GM21786 (cell line): ENCODE measurements around the gene ACADSB.
A peak's percentile ranks its signal among the peaks of the same experiment; 100 is the strongest.

Experiments
- ATAC-seq: cut with Tn5 transposase; IDR thresholded peaks from one replicate; pipeline ENCODE4 v1.9.1; 2021; ENCODE audit not compliant: unreplicated experiment

The ACADSB gene

DNA sequence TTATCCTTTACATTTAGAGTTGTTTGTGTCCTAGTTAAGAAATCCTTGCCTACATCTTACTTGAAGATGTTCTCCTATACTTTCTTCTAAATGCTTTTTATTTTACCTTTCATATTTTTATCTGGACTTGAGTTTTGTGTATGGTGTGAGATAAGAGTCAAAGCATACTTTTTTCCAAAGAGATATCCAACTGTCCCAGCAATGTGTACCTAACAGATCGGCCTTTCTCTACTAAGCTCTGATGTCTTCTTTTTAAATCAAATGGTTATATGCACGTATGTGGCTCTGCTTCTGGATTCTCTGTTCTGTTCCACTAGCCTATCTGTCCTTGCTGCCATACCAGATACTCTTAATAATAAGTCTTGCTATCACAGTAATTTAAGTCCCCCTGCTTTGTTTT is 7.4 kb upstream of the ACADSB start:
- ATAC-seq, result no peak

DNA sequence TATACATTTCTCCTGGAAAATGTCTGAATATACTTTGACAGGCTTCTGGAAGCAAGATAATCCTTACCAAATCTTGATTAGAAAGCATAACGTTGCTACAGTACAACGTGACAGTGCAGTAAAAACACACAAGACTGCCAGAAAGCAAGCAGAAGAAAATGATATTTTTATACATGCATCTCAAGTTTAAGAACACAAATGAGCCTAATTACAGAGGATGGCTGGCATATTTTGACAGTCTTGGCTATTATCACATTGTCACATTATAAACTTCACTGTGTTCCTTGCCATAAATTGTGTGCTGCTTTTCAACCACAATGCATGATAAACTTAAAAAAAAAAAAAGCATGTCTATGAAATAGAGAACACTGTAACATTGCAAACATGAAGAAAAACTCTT is 4.5 kb upstream of the ACADSB start:
- ATAC-seq, result no peak

DNA sequence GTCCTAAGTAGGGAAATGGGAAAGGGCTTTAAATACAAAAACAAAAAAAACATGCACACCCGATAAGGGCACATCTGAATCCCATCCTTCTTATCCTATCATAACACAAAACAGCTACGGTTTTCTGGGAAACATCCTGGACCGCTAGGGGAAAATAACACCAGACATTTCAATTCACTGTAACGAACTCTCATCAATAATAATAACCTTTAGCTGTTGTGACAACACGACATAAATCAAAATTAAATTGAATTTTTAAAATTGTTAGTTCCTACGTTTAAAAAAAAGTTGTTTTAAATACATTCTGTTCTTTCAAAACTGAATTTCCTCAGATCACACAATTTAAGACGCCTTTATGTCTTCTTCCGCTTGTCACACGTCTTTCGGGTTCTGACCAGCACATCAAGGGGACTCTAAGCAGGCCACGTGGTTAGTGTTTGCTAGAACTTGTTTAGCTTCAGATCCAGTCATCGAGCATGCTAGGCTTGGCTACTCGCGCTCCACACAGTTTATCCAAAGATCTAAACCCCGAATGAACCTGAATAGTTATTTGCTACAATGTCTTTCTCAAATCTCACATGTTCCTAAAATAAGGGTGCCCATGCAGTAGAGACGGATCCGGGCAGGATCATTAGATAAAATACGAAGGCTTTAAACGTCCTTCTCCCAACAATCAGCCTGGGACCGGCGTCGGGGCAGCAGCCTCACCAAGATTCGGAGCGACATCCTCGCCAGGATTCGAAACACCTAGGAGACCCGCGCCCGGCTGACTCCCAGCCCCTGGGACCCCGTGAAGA is 1.1 kb upstream of the ACADSB start:
- ATAC-seq, result peak; percentile 35

DNA sequence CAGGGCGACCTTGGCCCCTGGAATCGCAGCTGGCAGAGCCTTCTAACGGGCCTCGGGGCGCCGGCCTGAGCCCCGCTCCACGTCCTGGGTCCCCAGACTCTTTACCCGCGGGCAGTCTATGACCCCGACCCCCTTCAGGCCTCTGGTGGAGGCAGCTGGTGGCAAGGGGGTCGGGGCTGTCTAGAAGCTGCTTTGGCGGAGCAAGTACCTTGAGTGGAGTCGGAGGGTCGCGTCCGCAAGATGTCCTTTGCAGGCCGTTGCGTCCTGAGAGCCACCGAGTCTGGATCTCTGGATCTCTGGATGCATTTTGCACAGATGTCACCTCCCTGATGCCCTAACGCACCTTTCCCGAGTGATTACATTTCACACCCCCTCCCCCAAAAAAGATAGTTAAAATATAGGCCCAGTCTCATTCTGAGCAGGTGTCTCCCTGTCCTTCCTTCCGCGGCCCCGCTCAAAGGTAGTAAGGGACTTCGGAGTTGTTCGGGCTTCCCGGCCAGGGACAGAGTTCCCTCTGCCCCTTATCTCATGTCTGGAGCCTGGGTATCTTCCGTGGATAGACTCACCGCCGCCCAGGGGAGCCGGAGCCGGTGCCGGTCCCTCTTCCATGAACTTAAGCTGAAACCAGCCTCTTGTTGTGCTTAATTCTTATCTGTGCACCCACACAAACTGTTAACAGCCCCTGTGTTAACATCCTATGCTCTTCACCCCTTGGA is 457 bp downstream of the ACADSB start:
- ATAC-seq, result peak; percentile 14

DNA sequence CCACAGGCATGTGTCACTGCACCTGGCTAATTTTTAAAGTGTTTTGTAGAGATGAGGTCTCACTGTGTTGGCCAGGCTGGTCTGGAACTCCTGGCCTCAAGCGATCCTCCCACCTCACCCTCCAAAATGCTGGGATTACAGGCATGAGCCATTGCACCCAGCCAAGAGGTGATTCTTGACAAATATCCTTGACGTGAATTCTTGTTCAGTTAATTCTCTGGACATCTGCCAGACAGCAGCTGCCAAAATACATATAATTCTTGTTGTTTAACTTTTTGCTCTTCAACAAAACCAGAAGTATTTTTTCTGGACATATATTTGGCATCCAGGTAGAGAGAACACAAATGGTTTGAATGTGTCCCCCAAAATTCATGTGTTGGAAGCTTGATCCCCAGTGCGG is 3.2 kb downstream of the ACADSB start:
- ATAC-seq, result no peak

DNA sequence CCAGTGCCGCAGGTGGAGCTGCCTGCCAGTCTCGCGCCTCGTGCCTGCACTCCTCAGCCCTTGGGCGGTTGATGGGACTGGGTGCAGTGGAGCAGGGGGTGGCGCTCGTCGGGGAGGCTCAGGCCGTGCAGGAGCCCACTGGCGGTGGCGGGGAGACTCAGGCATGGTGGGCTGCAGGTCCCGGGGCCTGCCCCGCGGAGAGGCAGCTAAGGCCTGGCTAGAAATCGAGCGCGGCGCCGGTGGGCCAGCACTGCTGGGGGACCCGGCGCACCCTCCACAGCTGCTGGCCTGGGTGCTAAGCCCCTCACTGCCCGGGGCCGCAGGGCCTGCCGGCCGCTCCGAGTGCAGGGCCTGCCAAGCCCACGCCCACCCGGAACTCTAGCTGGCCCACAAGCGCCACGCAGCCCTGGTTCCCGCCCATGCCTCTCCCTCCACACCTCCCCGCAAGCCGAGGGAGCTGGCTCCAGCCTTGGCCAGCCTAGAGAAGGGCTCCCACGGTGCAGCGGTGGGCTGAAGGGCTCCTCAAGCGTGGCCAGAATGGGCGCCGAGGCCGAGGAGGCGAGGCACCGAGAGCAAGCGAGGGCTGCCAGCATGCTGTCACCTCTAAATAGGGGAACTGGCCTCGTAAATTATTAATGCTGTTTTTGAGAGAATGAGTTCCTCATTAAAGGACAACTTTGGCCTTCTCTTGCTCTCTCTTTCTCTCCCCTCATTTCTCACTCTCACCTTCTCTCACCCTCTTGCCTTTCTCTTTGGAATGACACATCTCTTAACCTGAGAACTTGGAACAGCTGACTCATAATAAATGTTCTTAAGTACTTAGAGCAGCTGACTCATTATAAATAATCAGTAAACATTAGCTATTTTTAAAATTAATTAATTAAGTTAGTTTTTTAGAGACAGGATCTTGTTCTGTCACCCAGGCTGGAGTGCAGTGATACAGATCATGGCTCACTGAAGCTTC is 4.9 kb downstream of the ACADSB start:
- ATAC-seq, result no peak

DNA sequence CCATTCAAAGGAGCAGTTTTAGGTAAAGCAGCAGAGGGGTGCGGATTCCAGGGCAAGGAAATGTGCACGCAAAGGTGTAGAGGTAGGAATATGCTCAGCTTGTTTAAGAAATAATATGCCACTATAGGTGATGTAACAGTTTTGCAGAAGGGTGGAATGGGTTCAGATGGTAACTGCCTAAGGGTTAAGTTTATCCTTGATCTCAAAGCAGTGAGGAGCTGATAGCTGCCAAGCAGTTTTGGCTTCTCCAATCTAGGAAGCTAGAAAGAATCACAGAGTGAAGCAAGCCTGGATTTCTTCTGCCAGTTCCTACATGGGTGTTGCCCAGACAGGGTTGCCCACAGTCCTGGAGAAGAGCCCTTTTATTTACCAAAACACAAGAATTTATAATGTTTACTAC is 6.0 kb downstream of the ACADSB start:
- ATAC-seq, result no peak

DNA sequence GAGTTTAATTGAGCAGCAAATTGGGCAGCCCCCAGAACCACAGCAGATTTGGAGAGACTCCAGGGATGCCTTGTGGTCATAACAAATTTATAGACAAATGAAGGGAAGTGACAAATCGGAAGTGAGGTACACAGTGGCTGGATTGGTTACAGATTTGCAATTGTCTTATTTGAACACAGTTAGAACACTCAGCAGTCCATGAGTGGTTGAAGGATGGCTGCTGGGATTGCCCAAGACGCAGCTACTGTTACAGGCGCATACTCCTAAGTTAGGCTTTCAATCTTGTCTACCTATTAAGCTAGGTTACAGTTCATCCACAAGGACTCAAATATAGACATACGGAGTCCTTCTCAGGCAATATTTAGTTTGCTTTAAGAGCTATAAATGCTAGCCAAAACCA is 7.4 kb downstream of the ACADSB start:
- no peak for ATAC-seq

DNA sequence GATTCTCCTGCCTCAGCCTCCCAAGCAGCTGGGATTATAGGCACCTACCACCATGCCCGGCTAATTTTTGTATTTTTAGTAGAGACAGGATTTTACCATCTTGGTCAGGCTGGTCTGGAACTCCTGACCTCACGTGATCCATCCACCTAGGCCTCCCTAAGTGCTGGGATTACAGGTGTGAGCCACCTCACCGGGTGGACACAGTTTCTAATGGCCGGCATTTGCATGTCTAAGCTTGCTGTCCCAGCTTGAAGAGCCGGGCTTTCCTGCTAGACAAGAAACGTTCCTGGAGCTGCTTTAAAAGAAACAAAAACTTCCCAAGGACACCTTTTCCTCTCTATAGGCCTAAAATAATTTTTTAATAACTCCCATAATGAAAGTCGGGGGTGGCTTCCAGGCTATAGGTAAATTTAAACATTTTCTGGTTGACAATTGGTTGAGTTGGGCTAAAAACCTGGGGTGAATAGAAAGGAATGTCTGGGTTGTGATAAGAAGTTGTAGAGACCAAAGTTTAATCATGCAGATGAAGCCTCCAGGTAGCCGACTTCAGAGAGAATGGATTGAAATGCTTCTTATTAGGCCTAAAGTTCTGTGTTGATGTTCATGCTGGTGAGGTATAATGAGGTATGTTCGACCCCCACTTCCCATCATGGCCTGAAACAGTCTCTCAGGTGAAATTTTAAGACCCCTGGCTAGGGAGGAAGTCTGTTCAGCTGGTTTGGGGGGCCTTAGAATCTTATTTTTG is 8.8 kb downstream of the ACADSB start:
- ATAC-seq, result no peak

DNA sequence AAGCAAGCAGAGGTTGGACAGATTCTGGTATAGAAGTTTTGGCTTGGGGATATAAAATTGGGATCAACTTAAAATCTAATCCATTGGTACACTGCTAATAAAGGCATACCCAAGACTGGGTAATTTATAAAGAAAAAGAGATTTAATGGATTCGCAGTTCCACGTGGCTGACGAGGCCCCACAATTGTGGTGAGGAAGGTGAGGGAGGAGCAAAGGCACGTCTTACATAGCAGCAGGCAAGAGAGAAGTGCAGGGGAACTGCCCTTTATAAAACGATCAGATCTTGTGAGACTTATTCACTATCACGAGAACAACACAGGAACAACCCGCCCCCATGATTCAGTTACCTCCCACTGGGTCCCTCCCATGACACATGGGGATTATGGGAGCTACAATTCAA is 9.7 kb downstream of the ACADSB start:
- ATAC-seq, result no peak

DNA sequence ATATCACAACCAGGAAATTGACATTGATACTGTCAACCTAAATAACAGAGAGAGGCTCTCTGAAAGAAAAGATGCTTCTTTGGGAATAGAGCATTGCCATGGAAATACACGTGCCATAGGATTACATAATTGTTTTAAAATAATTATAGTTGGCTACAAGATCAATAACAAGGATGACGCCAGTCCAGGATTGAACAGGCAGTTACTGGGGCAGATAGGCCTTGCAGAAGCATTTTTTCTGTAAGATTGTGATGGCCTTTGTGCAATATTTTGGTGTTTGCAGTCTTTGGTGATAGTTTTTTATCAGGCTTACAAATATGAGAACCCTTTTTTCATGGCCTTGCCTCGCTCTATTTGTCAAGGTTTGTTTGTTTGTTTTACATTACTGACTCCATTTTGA is 10.5 kb downstream of the ACADSB start:
- ATAC-seq, result no peak

DNA sequence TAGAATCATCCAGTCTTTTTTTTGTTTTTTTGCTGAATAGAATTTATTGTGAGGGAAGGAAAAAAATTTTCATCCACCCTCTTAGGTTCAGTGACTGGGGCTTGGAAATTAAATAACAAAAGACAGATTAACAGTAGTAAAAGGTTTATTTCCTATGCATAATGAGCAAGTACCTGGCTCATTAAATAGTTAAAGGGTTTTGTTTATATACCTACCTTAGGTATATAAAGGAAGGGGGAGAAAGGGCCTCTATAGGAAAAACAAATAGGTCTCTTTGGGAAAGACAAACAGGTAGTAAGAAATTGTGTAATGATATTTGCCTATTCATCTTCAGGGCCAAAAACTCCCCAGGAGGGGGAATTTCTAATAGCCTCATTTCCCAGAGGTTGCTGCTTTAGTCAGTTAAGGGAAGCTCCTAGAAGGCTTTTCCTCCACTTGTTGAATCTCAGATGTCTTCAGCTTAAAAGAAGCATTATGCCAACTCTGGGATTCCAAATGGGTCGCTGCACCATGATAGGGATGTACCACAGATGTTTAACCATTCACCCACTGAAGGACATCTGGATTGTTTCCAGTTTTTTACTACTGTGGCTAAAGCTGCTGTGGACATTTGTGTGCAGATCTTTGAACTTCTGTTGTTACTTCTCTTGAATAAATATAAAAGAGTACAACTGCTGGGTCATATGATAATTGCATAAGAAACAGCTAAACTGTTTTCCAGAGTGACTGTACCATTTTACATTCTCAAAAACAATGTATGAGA is 11.3 kb downstream of the ACADSB start:
- ATAC-seq, result no peak

DNA sequence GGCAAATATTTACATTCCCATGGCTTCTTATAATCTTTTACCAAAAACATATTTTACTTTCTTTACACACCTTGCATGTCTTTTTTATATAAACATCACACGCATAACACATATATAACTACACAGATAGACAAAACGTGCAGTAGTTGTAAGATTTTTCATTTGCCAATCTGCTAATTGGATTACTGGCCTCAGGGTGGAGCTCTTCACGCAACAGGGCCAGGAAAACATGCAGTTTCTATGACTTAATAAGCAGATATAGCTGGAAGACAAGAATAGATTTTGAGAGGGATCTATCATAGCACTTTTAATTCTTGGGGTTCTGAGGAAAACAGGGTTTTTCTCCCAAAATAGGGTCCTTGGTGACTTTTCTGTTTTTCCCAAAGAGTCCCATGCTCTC is 12.7 kb downstream of the ACADSB start:
- ATAC-seq, result no peak

DNA sequence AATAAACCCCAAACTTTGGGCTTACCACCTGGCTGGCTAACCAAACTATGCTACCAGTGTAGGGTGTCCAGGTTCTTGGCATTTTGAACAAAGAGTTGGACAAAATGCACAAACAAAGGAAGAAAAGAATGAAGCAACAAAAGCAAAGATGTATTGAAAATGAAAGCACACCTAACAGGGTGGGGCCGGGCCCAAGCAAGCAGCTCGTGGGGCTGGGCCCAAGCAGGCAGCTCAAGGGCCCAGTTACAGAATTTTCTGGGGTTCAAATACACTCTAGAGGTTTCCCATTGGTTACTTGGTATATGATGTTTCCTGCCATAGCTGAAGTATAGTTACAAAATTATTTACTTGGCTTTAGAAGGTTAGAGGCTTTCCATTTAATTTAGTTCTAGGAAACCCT is 15.7 kb downstream of the ACADSB start:
- no peak for ATAC-seq

DNA sequence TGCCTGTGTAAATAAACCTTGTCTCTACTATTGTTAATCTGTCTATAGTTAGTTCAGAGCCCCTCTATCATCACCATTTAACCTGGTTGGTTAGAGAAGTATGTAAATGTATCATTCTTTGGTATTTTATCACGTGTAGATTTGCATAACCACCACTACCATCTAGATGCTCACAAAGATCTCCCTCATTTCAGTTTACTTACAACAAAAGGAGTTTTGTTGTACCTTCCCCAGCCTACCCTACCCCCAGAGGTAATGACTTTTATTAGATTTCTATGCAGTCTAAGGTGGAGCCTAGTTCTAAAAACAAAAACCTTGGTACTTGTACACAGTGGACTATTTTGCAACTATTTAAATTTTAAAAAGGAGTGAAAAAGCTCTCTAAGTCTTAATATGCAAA is 17.5 kb downstream of the ACADSB start:
- no peak for ATAC-seq

DNA sequence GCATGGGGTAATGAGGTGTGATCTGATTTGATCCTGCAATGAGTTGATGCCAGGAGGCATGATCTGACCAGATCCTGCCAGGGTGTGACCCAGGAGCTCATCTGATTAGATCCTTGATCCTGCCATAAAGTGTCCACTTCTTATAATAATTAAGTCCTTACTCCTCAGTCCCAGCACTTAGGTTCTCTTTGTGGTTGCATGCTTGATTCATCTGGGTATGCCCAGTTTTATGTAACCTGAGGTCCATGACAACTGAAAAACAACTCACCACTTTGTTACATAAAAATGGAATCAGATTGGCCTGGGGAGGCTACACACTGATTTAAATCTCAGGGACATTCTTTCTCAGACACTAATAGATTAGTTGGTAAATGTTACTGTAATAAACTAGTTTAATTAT is 19.1 kb downstream of the ACADSB start:
- ATAC-seq, result no peak

DNA sequence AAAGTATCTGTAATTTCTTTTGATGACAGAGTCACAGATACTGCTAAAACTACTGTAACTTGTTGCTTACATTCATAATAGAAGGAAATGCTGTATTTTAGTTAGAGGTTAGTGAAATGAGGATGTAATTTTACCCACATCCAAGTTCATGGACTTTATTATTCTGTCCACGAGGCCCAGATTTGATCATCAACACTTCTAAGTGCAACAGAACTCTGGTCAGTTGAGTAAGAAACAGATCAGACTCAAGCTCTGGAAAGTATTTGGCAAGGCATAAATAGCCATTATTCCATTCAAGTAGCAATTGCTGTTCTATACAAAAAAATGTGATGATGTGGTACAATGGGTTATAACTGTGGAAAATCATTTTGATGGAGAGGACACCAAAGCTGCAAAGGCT is 22.3 kb downstream of the ACADSB start:
- no peak for ATAC-seq

DNA sequence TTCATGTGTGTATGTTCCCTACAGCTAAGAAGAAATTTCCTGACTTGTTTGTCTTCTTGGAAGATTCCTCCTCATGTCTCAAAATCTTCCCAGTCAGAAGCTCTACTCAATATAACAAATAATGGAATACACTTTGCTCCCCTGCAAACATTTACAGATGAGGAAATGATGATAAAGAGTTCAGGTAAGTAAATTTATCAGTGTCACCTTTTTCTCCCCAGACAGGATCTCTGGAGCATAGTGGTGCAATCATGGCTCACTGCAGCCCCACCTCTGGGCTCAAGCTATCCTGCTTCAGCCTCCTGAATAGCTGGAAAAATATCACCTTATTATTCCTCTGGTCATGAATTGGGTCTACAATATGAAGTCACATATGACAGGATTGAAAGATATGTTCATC is 25.5 kb downstream of the ACADSB start:
- ATAC-seq, result no peak

DNA sequence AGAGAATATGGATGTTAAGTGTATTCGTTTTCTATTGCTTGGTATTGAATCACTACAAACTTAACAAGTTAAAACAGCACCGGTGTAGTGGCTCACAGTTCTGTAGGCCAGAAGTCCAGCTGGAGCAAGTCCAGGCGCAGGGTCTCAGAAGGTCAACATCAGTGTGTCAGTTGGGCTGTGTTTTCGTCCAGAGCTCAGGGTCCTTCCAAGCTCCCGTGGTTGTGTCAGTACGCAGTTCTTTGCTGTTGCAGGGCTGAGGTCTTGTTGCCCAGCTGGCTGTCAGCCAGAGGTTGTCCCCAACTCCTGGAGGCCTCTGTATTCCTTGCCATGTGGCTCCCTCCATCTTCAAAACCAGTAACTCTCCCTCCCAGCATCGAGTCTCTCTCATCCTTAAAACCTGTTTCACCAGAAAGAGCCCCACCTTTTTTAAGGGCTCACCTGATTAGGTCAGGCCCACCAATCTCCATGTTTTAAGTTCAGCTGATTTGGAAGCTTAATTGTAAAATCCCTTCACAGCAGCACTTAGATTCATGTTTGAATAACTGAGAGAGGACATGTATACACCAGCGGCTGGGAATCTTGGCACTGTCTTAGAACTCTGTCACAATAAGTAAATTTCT is 26.8 kb downstream of the ACADSB start:
- no peak for ATAC-seq
